Measurements from ENCODE around the gene MTHFD1L.

MTHFD1L gene

GRCh38 chr6:150999576-150999975 is 134.1 kb downstream of the MTHFD1L start:
- TF ChIP-seq FOXP2 (optimal IDR thresholded peaks at IDR 0.05; ENCODE audit: borderline replicate concordance, extremely low read depth, extremely low read length, insufficient read depth) (no peak), SIN3A (IDR thresholded peaks at IDR 0.05; ENCODE audit: borderline replicate concordance, insufficient read depth, low read length) (no peak), TAF1 (IDR thresholded peaks at IDR 0.05; ENCODE audit: borderline replicate concordance, insufficient read depth, low read length) (no peak), REST (IDR thresholded peaks at IDR 0.05; ENCODE audit: insufficient read depth in 1 of 2, low read depth in 2 of 2, low read length in 2 of 2) (no peak), POLR2AphosphoS5 (IDR thresholded peaks at IDR 0.05; ENCODE audit: low read depth, low read length) (no peak)

- no peak for TF ChIP-seq FOXP2 (optimal IDR thresholded peaks at IDR 0.05; ENCODE audit: borderline replicate concordance, extremely low read depth, extremely low read length, insufficient read depth)
- TF ChIP-seq TAF1 (IDR thresholded peaks at IDR 0.05; ENCODE audit: borderline replicate concordance, insufficient read depth, low read length) = no peak
- TF ChIP-seq POLR2AphosphoS5 (IDR thresholded peaks at IDR 0.05; ENCODE audit: low read depth, low read length) = no peak
- no peak for TF ChIP-seq REST (IDR thresholded peaks at IDR 0.05; ENCODE audit: insufficient read depth in 1 of 2, low read depth in 2 of 2, low read length in 2 of 2)
- no peak for TF ChIP-seq SIN3A (IDR thresholded peaks at IDR 0.05; ENCODE audit: borderline replicate concordance, insufficient read depth, low read length)
Observed at GRCh38 chr6:151001387-151002056, 136.0 kb downstream of the MTHFD1L start.

- TF ChIP-seq SIN3A (IDR thresholded peaks at IDR 0.05; ENCODE audit: borderline replicate concordance, insufficient read depth, low read length) = no peak
- no peak for TF ChIP-seq REST (IDR thresholded peaks at IDR 0.05; ENCODE audit: insufficient read depth in 1 of 2, low read depth in 2 of 2, low read length in 2 of 2)
- no peak for TF ChIP-seq POLR2AphosphoS5 (IDR thresholded peaks at IDR 0.05; ENCODE audit: low read depth, low read length)
- TF ChIP-seq FOXP2 (optimal IDR thresholded peaks at IDR 0.05; ENCODE audit: borderline replicate concordance, extremely low read depth, extremely low read length, insufficient read depth) = no peak
- no peak for TF ChIP-seq TAF1 (IDR thresholded peaks at IDR 0.05; ENCODE audit: borderline replicate concordance, insufficient read depth, low read length)
Observed at GRCh38 chr6:151002057-151002450, 136.6 kb downstream of the MTHFD1L start.

- no peak for TF ChIP-seq TAF1 (IDR thresholded peaks at IDR 0.05; ENCODE audit: borderline replicate concordance, insufficient read depth, low read length)
- no peak for TF ChIP-seq REST (IDR thresholded peaks at IDR 0.05; ENCODE audit: insufficient read depth in 1 of 2, low read depth in 2 of 2, low read length in 2 of 2)
- TF ChIP-seq FOXP2 (optimal IDR thresholded peaks at IDR 0.05; ENCODE audit: borderline replicate concordance, extremely low read depth, extremely low read length, insufficient read depth) = no peak
- no peak for TF ChIP-seq POLR2AphosphoS5 (IDR thresholded peaks at IDR 0.05; ENCODE audit: low read depth, low read length)
- TF ChIP-seq SIN3A (IDR thresholded peaks at IDR 0.05; ENCODE audit: borderline replicate concordance, insufficient read depth, low read length) = no peak
Observed at GRCh38 chr6:151002491-151002935, 137.0 kb downstream of the MTHFD1L start.
